ENCODE data around the gene NEO1.

- TF ChIP-seq CTCF (IDR thresholded peaks at IDR 0.05) (no peak), POLR2A (IDR thresholded peaks at IDR 0.05) (no peak)
These were observed 78.6 kb downstream of the NEO1 start for GRCh38 chr15:73130830-73131229.
